Bone marrow (tissue), 2 donors: ENCODE results near the gene MRPL10.

Experiments
- DNase-seq, 2 donors: peaks; one replicate each; lab custom pipeline; 2025; lab: John Stamatoyannopoulos, UW

Gene MRPL10

GRCh38 chr17:47840001-47840741 is 8.8 kb upstream of the MRPL10 start:
- DNase-seq: no peak

GRCh38 chr17:47839071-47839470 is 7.7 kb upstream of the MRPL10 start:
- DNase-seq: no peak

GRCh38 chr17:47838636-47839035 is 7.3 kb upstream of the MRPL10 start:
- DNase-seq: no peak

GRCh38 chr17:47837401-47838039 is 6.2 kb upstream of the MRPL10 start:
- no peak for DNase-seq

GRCh38 chr17:47836601-47837000 is 5.3 kb upstream of the MRPL10 start:
- DNase-seq: no peak

GRCh38 chr17:47834756-47835155 is 3.4 kb upstream of the MRPL10 start:
- DNase-seq: no peak

GRCh38 chr17:47831934-47832327 is 590 bp upstream of the MRPL10 start:
- DNase-seq: peak in 1 of 2 donors; percentile 41

GRCh38 chr17:47830396-47831002 is 842 bp downstream of the MRPL10 start:
- DNase-seq: no peak

GRCh38 chr17:47829870-47830269 is 1.5 kb downstream of the MRPL10 start:
- no peak for DNase-seq

GRCh38 chr17:47823519-47823918 is 7.8 kb downstream of the MRPL10 start:
- DNase-seq: no peak

GRCh38 chr17:47822785-47823184 is 8.6 kb downstream of the MRPL10 start:
- no peak for DNase-seq

GRCh38 chr17:47821424-47822391 is 9.6 kb downstream of the MRPL10 start, which contains the start of gene OSBPL7:
Gene OSBPL7 (minus strand): TSS chr17:47821794. CDS start chr17:47820278, 1,516 bp downstream.
- DNase-seq: peak; percentile 56 to 95

- no peak for DNase-seq
Observed at GRCh38 chr17:47821031-47821423, 10.3 kb downstream of the MRPL10 start.

- no peak for DNase-seq
Observed at GRCh38 chr17:47820033-47820789, 11.1 kb downstream of the MRPL10 start.

GRCh38 chr17:47819475-47819874 is 11.9 kb downstream of the MRPL10 start:
- no peak for DNase-seq

GRCh38 chr17:47818002-47818695 is 13.2 kb downstream of the MRPL10 start:
- DNase-seq: no peak

- DNase-seq: no peak
Observed at GRCh38 chr17:47816947-47817346, 14.4 kb downstream of the MRPL10 start.

- no peak for DNase-seq
Observed at GRCh38 chr17:47816111-47816735, 15.1 kb downstream of the MRPL10 start.

GRCh38 chr17:47815106-47815918 is 16.0 kb downstream of the MRPL10 start:
- no peak for DNase-seq
